SU-DHL-6 (cell line): ENCODE measurements around the gene ST6GAL1.
"Not testable (repeated sequence)": the region's sequence is repeated elsewhere in the genome, so short reads cannot be mapped to it uniquely, and the experiment has no call there.

Experiments used
- H2AFZ ChIP-seq: fragments of 200-600 bp; sonication (generic); 2 replicates; pipeline ENCODE4 v1.6.1; 2014; ENCODE audit warnings: low read depth, mild to moderate bottlenecking, moderate library complexity, mixed read lengths, antibody characterized with exemption, low read length; ENCODE audit not compliant: severe bottlenecking
- H3F3A ChIP-seq: fragments of 200-600 bp; shearing (Covaris generic); 2 replicates; pipeline ENCODE4 v1.6.0; 2016; ENCODE audit warnings: antibody characterized with exemption, mild to moderate bottlenecking; ENCODE audit not compliant: insufficient read depth
- H3K27ac ChIP-seq: fragments of 200-600 bp; sonication (generic); 2 replicates; pipeline ENCODE4 v1.5.1; 2016; ENCODE audit warnings: low read depth, mild to moderate bottlenecking, low read length, moderate library complexity, mixed read lengths
- H3K27me3 ChIP-seq: fragments of 200-600 bp; sonication (generic), shearing (Covaris generic); 2 replicates; pipeline ENCODE4 v1.6.0; 2014; ENCODE audit warnings: mild to moderate bottlenecking, low read length
- H3K36me3 ChIP-seq: fragments of 200-600 bp; sonication (generic); 2 replicates; pipeline ENCODE4 v1.6.1; 2014; ENCODE audit warnings: mild to moderate bottlenecking, low read length, mixed read lengths
- H3K4me2 ChIP-seq: fragments of 300-600, 200-600 bp; shearing (Covaris generic), sonication (generic); 2 replicates; pipeline ENCODE4 v1.6.0; 2014; ENCODE audit warnings: low read length, low read depth, mild to moderate bottlenecking; ENCODE audit not compliant: poor library complexity, severe bottlenecking
- H3K4me3 ChIP-seq: fragments of 200-600 bp; sonication (generic); 2 replicates; pipeline ENCODE4 v1.5.1; 2014; ENCODE audit warnings: antibody characterized with exemption, low read length, mild to moderate bottlenecking, mixed read lengths; ENCODE audit not compliant: insufficient read depth, poor library complexity, severe bottlenecking
- H3K79me2 ChIP-seq: fragments of 200-600 bp; sonication (generic); 2 replicates; pipeline ENCODE4 v1.6.1; 2014; ENCODE audit warnings: mild to moderate bottlenecking, low read length, moderate library complexity; ENCODE audit not compliant: insufficient read depth
- H3K9ac ChIP-seq: fragments of 200-600 bp; sonication (generic); 2 replicates; pipeline ENCODE4 v1.7.0; 2014; ENCODE audit warnings: mild to moderate bottlenecking, low read length
- H3K9me2 ChIP-seq: fragments of 200-600 bp; sonication (generic); replicated peaks from 2 replicates; pipeline ENCODE4 v1.6.1; 2014; ENCODE audit warnings: low read length; ENCODE audit not compliant: insufficient read depth
- H3K9me3 ChIP-seq: fragments of 200-600 bp; sonication (generic); 2 replicates; pipeline ENCODE4 v1.6.1; 2014; ENCODE audit warnings: low read length, mixed read lengths; ENCODE audit not compliant: insufficient read depth
- H4K20me1 ChIP-seq: fragments of 200-600 bp; sonication (generic); 2 replicates; pipeline ENCODE4 v1.6.1; 2014; ENCODE audit warnings: low read depth, mild to moderate bottlenecking, antibody characterized with exemption, low read length, moderate library complexity, mixed read lengths
- CTCF ChIP-seq: fragments of 200-600 bp; sonication (generic); IDR thresholded peaks from one replicate; pipeline ENCODE4 v1.5.1; 2017; ENCODE audit warnings: antibody characterized with exemption, mild to moderate bottlenecking, low read length, moderate library complexity; ENCODE audit not compliant: insufficient read depth, poor library complexity, severe bottlenecking
- EZH2phosphoT487 ChIP-seq: fragments of 200-600 bp; sonication (generic), shearing (Covaris generic); conservative IDR thresholded peaks from 2 replicates; pipeline ENCODE4 v1.6.1; 2018; ENCODE audit warnings: mild to moderate bottlenecking, antibody characterized with exemption, low read length, moderate library complexity, mixed read lengths

The ST6GAL1 gene

GRCh38 chr3:187005827-187006481, 75.6 kb downstream of the ST6GAL1 start:
- Histone ChIP-seq H4K20me1 (no peaks in the 10 kb centered on the region), H3K36me3 (peaks cover 19% of the 10 kb centered on the region), H3K9ac (no peak overlapping the region)

GRCh38 chr3:187006864-187007630, 76.7 kb downstream of the ST6GAL1 start:
- Histone ChIP-seq H3K27me3 (no peaks in the 10 kb centered on the region), H3K4me2 (peak overlapping the region; percentile 62), H4K20me1 (no peaks in the 10 kb centered on the region), H3K9me2 (no peaks in the 10 kb centered on the region), H3F3A (peaks cover 82% of the 10 kb centered on the region), H3K79me2 (peaks cover 84% of the 10 kb centered on the region), H3K9ac (peak overlapping the region; percentile 40), H2AFZ (no peak overlapping the region), H3K9me3 (no peaks in the 10 kb centered on the region), H3K27ac (peak overlapping the region; percentile 100), H3K36me3 (peaks cover 19% of the 10 kb centered on the region), H3K4me3 (peak overlapping the region; percentile 18)
- TF ChIP-seq CTCF (no peak), EZH2phosphoT487 (no peak)

More at GRCh38 chr3:187005827-187006481, 75.6 kb downstream of the ST6GAL1 start:
- Histone ChIP-seq H3K27me3 (no peaks in the 10 kb centered on the region), H3F3A (peaks cover 80% of the 10 kb centered on the region), H3K27ac (peak overlapping the region; percentile 100), H2AFZ (no peak overlapping the region), H3K79me2 (peaks cover 89% of the 10 kb centered on the region), H3K4me3 (no peak overlapping the region), H3K9me2 (no peaks in the 10 kb centered on the region), H3K4me2 (peak overlapping the region; percentile 62), H3K9me3 (no peaks in the 10 kb centered on the region)
- no peak for TF ChIP-seq EZH2phosphoT487
- TF ChIP-seq CTCF = no peak

GRCh38 chr3:187010382-187010781, 80.1 kb downstream of the ST6GAL1 start:
- H3K9me2 ChIP-seq, H3K27me3 ChIP-seq, H3K4me3 ChIP-seq, H3K9me3 ChIP-seq, H4K20me1 ChIP-seq, H3K36me3 ChIP-seq, H2AFZ ChIP-seq: not testable (repeated sequence)
- Histone ChIP-seq H3K9ac (peak overlapping the region; percentile 13; the same call in 1 of the 2 replicates), H3K79me2 (peaks cover 68% of the 10 kb centered on the region), H3K27ac (peak overlapping the region; percentile 100), H3F3A (peaks cover 88% of the 10 kb centered on the region), H3K4me2 (peak overlapping the region; percentile 48)

GRCh38 chr3:187011915-187012314, 81.6 kb downstream of the ST6GAL1 start:
- peaks cover 61% of the 10 kb centered on the region for H3K79me2 ChIP-seq
- no peak overlapping the region for H2AFZ ChIP-seq
- peak overlapping the region; percentile 62 for H3K9ac ChIP-seq
- no peaks in the 10 kb centered on the region for H3K9me3 ChIP-seq
- H3K27ac ChIP-seq = peak overlapping the region; percentile 100
- peaks cover 7% of the 10 kb centered on the region for H3K36me3 ChIP-seq
- no peaks in the 10 kb centered on the region for H3K9me2 ChIP-seq
- H3F3A ChIP-seq = peaks cover 92% of the 10 kb centered on the region
- H4K20me1 ChIP-seq = no peaks in the 10 kb centered on the region
- TF ChIP-seq CTCF (no peak), EZH2phosphoT487 (no peak)
- H3K4me3 ChIP-seq = peak overlapping the region; percentile 40
- H3K4me2 ChIP-seq = peak overlapping the region; percentile 68
- no peaks in the 10 kb centered on the region for H3K27me3 ChIP-seq
